ENCODE data around the gene NPHS1. TPM values are rescaled to one million over a fixed set of nuclear protein-coding genes. Genes with fewer than 3 reads are reported as not detected.

Gene NPHS1
- total and polyA plus RNA-seq, 7 donors = under 0.01 to 0.35 TPM; not detected in 5

DNA sequence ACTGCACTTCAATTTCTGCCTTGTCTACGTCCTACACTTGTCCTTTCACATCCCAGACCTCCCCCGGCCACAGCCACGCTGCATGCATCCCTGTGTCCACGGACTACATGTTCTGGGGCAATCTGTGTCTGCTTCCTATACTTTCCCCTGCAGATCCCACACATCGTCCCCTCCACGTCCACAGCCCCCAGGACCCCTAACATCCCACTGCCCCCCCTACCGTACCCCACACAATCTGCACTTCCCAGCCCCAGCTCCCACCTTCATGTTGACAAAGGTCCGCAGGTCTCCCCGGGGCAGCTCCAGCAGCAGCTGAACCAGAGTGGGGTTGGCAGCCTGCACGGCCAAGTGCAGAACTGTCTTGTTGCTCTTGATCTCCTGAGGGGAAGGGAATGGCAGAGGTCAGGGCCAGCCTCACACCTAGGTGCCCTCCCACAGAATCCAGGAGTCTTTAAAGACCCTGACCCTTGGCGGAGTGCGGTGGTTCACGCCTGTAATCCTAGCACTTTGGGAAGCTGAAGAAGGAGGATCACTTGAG is 37.9 kb upstream of the NPHS1 start:
- no peaks in the 10 kb centered on the region for H3K9me3 ChIP-seq
- WGBS, 2 donors = 95 to 96% methylated on average over 13 of the region's 13 CpGs
- TF ChIP-seq POLR2A (IDR thresholded peaks at IDR 0.05) = no peak
- no peak for TF ChIP-seq EP300 (IDR thresholded peaks at IDR 0.05)
- TF ChIP-seq, protein P1, sequence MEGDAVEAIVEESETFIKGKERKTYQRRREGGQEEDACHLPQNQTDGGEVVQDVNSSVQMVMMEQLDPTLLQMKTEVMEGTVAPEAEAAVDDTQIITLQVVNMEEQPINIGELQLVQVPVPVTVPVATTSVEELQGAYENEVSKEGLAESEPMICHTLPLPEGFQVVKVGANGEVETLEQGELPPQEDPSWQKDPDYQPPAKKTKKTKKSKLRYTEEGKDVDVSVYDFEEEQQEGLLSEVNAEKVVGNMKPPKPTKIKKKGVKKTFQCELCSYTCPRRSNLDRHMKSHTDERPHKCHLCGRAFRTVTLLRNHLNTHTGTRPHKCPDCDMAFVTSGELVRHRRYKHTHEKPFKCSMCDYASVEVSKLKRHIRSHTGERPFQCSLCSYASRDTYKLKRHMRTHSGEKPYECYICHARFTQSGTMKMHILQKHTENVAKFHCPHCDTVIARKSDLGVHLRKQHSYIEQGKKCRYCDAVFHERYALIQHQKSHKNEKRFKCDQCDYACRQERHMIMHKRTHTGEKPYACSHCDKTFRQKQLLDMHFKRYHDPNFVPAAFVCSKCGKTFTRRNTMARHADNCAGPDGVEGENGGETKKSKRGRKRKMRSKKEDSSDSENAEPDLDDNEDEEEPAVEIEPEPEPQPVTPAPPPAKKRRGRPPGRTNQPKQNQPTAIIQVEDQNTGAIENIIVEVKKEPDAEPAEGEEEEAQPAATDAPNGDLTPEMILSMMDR (IDR thresholded peaks at IDR 0.05) = no peak
- no peak for TF ChIP-seq POLR2AphosphoS5 (IDR thresholded peaks at IDR 0.05)
- no peak for DNase-seq
- intact Hi-C loops (cut with DNase I) = no loop called here
- H3K27ac ChIP-seq = no peak overlapping the region
- peaks cover 13 to 75% (median 41%) of the 10 kb centered on the region in 4 donors for H3K36me3 ChIP-seq
- no peaks in the 10 kb centered on the region for H3K27me3 ChIP-seq
- H3K4me1 ChIP-seq = no peaks in the 10 kb centered on the region
- H3K4me3 ChIP-seq = no peak overlapping the region

DNA sequence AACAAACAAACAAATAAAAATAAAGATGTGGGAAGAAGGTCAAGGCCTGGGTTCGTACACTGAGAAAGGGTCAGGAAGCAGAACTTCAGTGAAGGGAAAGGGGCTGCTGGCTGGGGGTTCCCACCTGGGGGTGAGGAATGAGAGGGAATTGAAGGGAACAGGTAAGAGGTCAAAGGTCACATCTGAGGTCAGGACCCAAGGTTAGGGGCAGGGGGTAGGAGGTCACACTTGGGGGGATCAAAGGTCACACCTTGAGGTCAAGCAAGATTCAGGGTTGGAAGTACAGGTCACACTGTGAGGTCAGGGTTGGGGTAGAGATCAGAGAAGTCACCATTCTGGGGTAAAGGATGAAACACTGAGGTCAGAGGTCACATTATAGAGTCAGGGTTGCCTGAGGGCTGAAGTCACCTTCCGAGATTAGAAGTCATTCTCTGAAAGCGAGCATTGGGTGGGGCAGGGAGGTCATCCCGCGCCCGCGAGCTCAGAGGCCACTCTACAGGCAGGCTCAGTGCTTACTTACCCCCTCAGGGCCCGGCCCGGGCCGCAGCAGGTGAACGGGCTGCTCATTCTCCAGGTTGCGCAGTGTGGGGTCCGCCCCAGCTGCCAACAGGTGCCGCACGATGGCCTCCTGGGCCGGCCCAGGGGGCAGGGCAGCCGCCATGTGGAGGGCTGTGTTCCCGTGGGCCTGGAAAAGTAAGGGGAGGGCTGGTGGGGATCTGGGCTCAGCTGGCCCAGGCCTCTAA is 37.2 kb upstream of the NPHS1 start:
- DNase-seq = no peak
- Histone ChIP-seq H3K4me1 (no peaks in the 10 kb centered on the region), H3K9me3 (no peaks in the 10 kb centered on the region), H3K36me3 (peaks cover 13 to 69% (median 37%) of the 10 kb centered on the region in 4 donors), H3K27me3 (no peaks in the 10 kb centered on the region), H3K4me3 (no peak overlapping the region), H3K27ac (no peak overlapping the region)
- TF ChIP-seq POLR2AphosphoS5 (IDR thresholded peaks at IDR 0.05) (no peak), POLR2A (IDR thresholded peaks at IDR 0.05) (no peak)
- TF ChIP-seq, protein P1 (IDR thresholded peaks at IDR 0.05) = no peak
- 93 to 97% methylated on average over 18 of the region's 18 CpGs for WGBS, 2 donors
- intact Hi-C loops (cut with DNase I) = no loop called here

DNA sequence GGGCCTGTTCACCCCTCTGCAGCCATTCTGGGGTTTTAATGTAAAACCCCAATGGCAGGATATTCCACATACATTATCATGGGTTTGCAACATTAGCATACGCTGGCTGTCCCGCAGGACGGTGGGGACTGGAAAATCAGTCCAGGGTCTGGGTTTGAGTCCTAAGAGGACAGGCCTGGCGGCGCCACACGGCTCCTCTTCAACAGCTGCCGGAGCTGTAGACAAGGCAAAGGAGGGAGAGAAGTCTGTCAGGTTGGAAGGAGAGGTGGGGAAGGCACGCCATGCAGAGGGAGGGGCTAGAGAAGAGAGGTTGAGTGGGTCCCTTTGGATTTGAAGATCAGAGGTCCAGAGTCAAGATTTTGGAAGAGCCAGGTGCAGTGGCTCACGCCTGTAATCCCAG is 36.1 kb upstream of the NPHS1 start:
- H3K36me3 ChIP-seq = peaks cover 13 to 58% (median 33%) of the 10 kb centered on the region in 4 donors
- H3K9me3 ChIP-seq = no peaks in the 10 kb centered on the region
- no peak overlapping the region for H3K4me3 ChIP-seq
- H3K27me3 ChIP-seq = no peaks in the 10 kb centered on the region
- intact Hi-C loops (cut with DNase I) = no loop called here
- TF ChIP-seq, protein P1 (IDR thresholded peaks at IDR 0.05) = no peak
- TF ChIP-seq POLR2AphosphoS5 (IDR thresholded peaks at IDR 0.05) = no peak
- no peak for TF ChIP-seq EP300 (IDR thresholded peaks at IDR 0.05)
- TF ChIP-seq POLR2A (IDR thresholded peaks at IDR 0.05) = no peak
- H3K27ac ChIP-seq = no peak overlapping the region
- H3K4me1 ChIP-seq = no peaks in the 10 kb centered on the region
- 93 to 94% methylated on average over 9 of the region's 9 CpGs for WGBS, 2 donors
- no peak for DNase-seq

DNA sequence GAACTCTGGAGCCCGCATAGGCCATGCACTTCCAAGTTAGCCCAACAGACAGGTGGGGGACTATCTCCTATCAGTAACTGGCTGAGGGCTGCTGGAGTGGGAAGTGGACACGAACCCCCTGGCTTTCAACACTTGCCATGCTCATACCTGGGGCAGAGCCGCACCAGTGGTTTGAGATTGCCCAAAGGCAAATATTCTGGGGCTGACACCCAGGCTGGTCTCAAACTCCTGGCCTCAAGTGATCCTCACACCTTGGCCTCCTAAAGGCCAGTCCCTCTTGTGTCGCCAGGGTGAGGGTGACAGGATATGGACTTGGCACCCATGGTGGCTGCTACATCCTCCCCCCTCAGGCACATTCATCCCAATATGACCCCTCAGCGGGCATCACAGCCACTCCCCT is 34.9 kb upstream of the NPHS1 start:
- Histone ChIP-seq H3K36me3 (peaks cover 13 to 46% (median 29%) of the 10 kb centered on the region in 4 donors), H3K9me3 (no peaks in the 10 kb centered on the region), H3K4me1 (no peaks in the 10 kb centered on the region), H3K4me3 (no peak overlapping the region), H3K27me3 (no peaks in the 10 kb centered on the region), H3K27ac (no peak overlapping the region)
- WGBS, 2 donors = 93 to 95% methylated on average over 5 of the region's 5 CpGs
- DNase-seq = no peak
- intact Hi-C loops (cut with DNase I) = no loop called here
- TF ChIP-seq POLR2AphosphoS5 (IDR thresholded peaks at IDR 0.05) (no peak), EP300 (IDR thresholded peaks at IDR 0.05) (no peak), POLR2A (IDR thresholded peaks at IDR 0.05) (no peak)
- TF ChIP-seq, protein P1 (IDR thresholded peaks at IDR 0.05) = no peak

Measured in sigmoid colon (tissue), 7 donors.